PC-9 (cell line): ENCODE data around the gene FREM3. TPM values are rescaled to one million over a fixed set of nuclear protein-coding genes. Genes with fewer than 3 reads are reported as not detected.
A peak's percentile ranks its signal among the peaks of the same experiment; 100 is the strongest.
"Not testable (repeated sequence)": the region's sequence is repeated elsewhere in the genome, so short reads cannot be mapped to it uniquely, and the experiment has no call there.

ENCODE experiments used
- BruUV-seq: library from RNA; stranded (reverse); fragments of 400-500 nt; replicated peaks from 2 replicates; lab custom pipeline; 2021; lab: Mats Ljungman, UMichigan
- CTCF ChIA-PET: fragments of 300-600 bp; sonication (Branson Sonifier 250); formaldehyde crosslinking; loops from one replicate; lab custom pipeline; 2022; ENCODE audit warnings: antibody characterized with exemption; lab: Charles Lee
- POLR2A ChIA-PET: fragments of 300-600 bp; sonication (Branson Sonifier 250); formaldehyde crosslinking; loops from one replicate; lab custom pipeline; 2022; ENCODE audit warnings: antibody characterized with exemption; ENCODE audit not compliant: unreplicated experiment; lab: Charles Lee
- DNase-seq, 2 experiments: peaks; one replicate each; pipeline versions ENCODE4 v3.0.0 to v3.0.0-alpha.2; 2015 to 2022; ENCODE audit warnings: mixed read lengths in 1 of 2
- H2AFZ ChIP-seq: fragments of 200-600 bp; sonication (generic); 2 replicates; pipeline ENCODE4 v1.8.1; 2017; ENCODE audit warnings: antibody characterized with exemption
- H3F3A ChIP-seq: fragments of 200-600 bp; sonication (generic); 2 replicates; pipeline ENCODE4 v1.8.1; 2017; ENCODE audit warnings: antibody characterized with exemption, mild to moderate bottlenecking, low read depth; ENCODE audit not compliant: insufficient read depth
- H3K27ac ChIP-seq: fragments of 200-600 bp; sonication (generic); 2 replicates; pipeline ENCODE4 v1.6.1; 2016; ENCODE audit warnings: mixed run types
- H3K27me3 ChIP-seq: fragments of 200-600 bp; sonication (generic); 2 replicates; pipeline ENCODE4 v1.6.1; 2016; ENCODE audit warnings: low read depth, mixed run types; ENCODE audit not compliant: insufficient read depth
- H3K36me3 ChIP-seq: fragments of 200-600 bp; sonication (generic); 2 replicates; pipeline ENCODE4 v1.6.1; 2016; ENCODE audit warnings: low read depth, mixed run types
- H3K4me1 ChIP-seq: fragments of 200-600 bp; sonication (generic); replicated peaks from 2 replicates; pipeline ENCODE4 v1.6.1; 2016; ENCODE audit warnings: mixed run types; ENCODE audit not compliant: insufficient read depth
- H3K4me2 ChIP-seq: fragments of 200-600 bp; sonication (generic); 2 replicates; pipeline ENCODE4 v1.6.1; 2017; ENCODE audit warnings: mixed run types
- H3K4me3 ChIP-seq: fragments of 200-600 bp; sonication (generic); 2 replicates; pipeline ENCODE4 v1.6.1; 2016; ENCODE audit warnings: mixed run types
- H3K79me2 ChIP-seq: fragments of 200-600 bp; sonication (generic); 2 replicates; pipeline ENCODE4 v1.6.1; 2017; ENCODE audit warnings: low read depth, mixed run types
- H3K9me2 ChIP-seq: fragments of 200-600 bp; sonication (generic); 2 replicates; pipeline ENCODE4 v1.8.1; 2017; ENCODE audit warnings: mild to moderate bottlenecking; ENCODE audit not compliant: insufficient read depth
- H3K9me3 ChIP-seq: fragments of 200-600 bp; sonication (generic); 2 replicates; pipeline ENCODE4 v1.8.1; 2016; ENCODE audit warnings: low read depth; ENCODE audit not compliant: insufficient read depth
- H4K20me1 ChIP-seq: fragments of 200-600 bp; sonication (generic); 2 replicates; pipeline ENCODE4 v1.8.1; 2017; ENCODE audit not compliant: insufficient read depth
- EZH2 ChIP-seq: fragments of 200-600 bp; sonication (generic); IDR thresholded peaks from 2 replicates; pipeline ENCODE4 v1.8.0; 2017; ENCODE audit warnings: antibody characterized with exemption, low read depth
- intact Hi-C: fragments of 100-400 bp; cut with micrococcal nuclease; formaldehyde crosslinking; loops from one replicate; pipeline ENCODE4 v1.10.0; 2022; ENCODE audit not compliant: unreplicated experiment
- total RNA-seq: library from RNA; stranded (reverse); gene quantifications from 2 replicates; pipeline ENCODE4 v1.2.3, GENCODE V29; 2021
- TF ChIP-seq, protein P1 (sequence below): fragments of 200-600 bp; sonication (generic); conservative IDR thresholded peaks from 2 replicates; pipeline ENCODE4 v1.6.1; 2017; ENCODE audit warnings: mixed run types, antibody characterized with exemption, mild to moderate bottlenecking, moderate library complexity

The FREM3 gene
- total RNA-seq, 1 experiment from 2014 or later = not detected

DNA sequence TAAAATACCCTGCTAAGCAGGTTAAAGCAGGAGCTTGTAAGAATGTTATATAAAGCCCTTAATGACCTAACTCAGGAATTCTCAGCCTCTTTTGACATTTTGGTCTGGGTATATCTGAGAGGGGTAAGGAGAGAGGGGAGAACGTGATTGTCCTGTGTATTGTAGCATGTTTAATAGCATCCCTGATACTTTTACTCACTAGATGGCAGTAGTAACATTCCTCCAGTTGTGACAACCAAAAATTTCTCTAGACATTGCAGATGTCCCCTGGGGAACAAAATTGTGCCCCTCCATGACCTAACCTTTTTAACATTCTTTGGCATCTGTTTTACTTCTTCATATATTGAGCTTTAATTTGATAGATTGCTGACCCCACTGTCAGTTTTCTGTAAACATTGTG is 169.1 kb downstream of the FREM3 start:
- Histone ChIP-seq H3K4me2 (no peak overlapping the region), H4K20me1 (no peaks in the 10 kb centered on the region), H3K36me3 (peaks cover 20% of the 10 kb centered on the region; the same call in 1 of the 2 replicates), H2AFZ (no peak overlapping the region), H3K4me1 (no peaks in the 10 kb centered on the region), H3K9me2 (no peaks in the 10 kb centered on the region), H3K4me3 (no peak overlapping the region), H3K9me3 (no peaks in the 10 kb centered on the region), H3K79me2 (no peaks in the 10 kb centered on the region), H3F3A (no peaks in the 10 kb centered on the region), H3K27me3 (no peaks in the 10 kb centered on the region), H3K27ac (no peak overlapping the region)
- no TSS peak for BruUV-seq
- no peak for DNase-seq
- intact Hi-C loops = no loop called here
- ChIA-PET POLR2A (no interaction called here), CTCF (no interaction called here)
- TF ChIP-seq, protein P1, sequence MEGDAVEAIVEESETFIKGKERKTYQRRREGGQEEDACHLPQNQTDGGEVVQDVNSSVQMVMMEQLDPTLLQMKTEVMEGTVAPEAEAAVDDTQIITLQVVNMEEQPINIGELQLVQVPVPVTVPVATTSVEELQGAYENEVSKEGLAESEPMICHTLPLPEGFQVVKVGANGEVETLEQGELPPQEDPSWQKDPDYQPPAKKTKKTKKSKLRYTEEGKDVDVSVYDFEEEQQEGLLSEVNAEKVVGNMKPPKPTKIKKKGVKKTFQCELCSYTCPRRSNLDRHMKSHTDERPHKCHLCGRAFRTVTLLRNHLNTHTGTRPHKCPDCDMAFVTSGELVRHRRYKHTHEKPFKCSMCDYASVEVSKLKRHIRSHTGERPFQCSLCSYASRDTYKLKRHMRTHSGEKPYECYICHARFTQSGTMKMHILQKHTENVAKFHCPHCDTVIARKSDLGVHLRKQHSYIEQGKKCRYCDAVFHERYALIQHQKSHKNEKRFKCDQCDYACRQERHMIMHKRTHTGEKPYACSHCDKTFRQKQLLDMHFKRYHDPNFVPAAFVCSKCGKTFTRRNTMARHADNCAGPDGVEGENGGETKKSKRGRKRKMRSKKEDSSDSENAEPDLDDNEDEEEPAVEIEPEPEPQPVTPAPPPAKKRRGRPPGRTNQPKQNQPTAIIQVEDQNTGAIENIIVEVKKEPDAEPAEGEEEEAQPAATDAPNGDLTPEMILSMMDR = peak; percentile 39; the same call in 1 of the 2 replicates
- no peak for TF ChIP-seq EZH2

DNA sequence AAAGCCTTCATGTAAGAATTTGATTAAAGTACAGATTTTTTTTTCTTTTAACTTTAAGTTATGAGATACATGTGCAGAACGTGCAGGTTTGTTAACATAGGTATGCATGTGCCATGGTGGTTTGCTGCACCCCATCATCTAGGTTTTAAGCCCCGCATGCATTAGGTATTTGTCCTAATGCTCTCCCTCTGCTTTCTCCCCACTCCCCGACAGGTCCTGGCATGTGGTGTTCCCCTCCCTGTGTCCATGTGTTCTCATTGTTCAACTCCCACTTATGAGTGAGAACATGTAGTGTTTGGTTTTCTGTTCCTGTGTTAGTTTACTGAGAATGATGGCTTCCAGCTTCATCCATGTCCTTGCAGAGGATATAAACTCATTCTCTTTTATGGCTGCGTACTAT is 172.4 kb downstream of the FREM3 start:
- peaks cover 22% of the 10 kb centered on the region for H3K36me3 ChIP-seq
- H2AFZ ChIP-seq, H3K9me2 ChIP-seq, H4K20me1 ChIP-seq, H3K79me2 ChIP-seq, H3K27me3 ChIP-seq, H3F3A ChIP-seq, intact Hi-C loops, H3K9me3 ChIP-seq, H3K4me3 ChIP-seq, H3K4me1 ChIP-seq, H3K4me2 ChIP-seq, CTCF ChIA-PET, BruUV-seq, DNase-seq, POLR2A ChIA-PET, H3K27ac ChIP-seq: not testable (repeated sequence)

Other genes with a start within 250 kb of the FREM3 start
- 34.4 and 40.5 TPM in 2 replicates for gene SMARCA5, start 187.0 kb downstream of the FREM3 start, total RNA-seq
- not detected in 2 replicates for gene GYPE, start 204.9 kb upstream of the FREM3 start, total RNA-seq